ENCODE measurements around the gene RNF166. TPM values are rescaled to one million over a fixed set of nuclear protein-coding genes. Genes with fewer than 3 reads are reported as not detected.

The RNF166 gene
- total and polyA plus RNA-seq, 2 of the 13 experiments (the other 11 are each of a cell fraction or from before 2014, with no cell fraction given): 21.4 to 23.0 TPM

DNA sequence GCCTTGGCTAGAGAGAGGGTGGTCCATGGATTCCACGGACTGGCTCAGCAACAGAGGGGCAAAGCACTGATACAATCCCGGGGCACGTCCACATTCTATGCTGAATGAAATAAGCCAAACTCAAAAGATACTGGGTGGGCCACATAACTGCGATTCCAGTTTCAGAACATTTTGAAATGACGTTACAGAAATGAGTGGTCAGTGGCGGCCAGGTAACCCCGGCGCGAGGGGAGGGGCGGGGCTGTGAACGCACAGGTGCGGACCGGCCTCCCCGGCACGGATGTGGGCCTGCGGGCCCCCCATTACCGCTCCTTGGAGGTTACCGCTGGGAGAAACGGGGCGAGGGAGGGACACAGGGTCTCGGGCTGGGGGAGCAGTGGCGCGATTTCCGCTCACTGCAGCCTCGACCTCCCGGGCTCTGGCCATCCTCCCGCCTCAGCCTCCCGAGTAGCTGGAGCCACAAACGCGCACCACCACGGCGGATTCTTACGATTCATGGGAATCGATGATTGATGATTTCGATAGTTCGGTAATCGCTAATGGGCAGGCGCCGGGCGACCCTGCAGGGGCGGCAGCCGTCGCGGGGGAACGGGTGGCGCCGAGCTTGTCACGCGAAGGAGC is 43.9 kb downstream of the RNF166 start (continued):
- TF ChIP-seq, protein P1, sequence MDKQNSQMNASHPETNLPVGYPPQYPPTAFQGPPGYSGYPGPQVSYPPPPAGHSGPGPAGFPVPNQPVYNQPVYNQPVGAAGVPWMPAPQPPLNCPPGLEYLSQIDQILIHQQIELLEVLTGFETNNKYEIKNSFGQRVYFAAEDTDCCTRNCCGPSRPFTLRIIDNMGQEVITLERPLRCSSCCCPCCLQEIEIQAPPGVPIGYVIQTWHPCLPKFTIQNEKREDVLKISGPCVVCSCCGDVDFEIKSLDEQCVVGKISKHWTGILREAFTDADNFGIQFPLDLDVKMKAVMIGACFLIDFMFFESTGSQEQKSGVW (CRISPR knock-in tag; IDR thresholded peaks at IDR 0.05; ENCODE audit: borderline replicate concordance): peak; percentile 48; the same call in 1 of the 2 replicates
- TF ChIP-seq, protein P2, sequence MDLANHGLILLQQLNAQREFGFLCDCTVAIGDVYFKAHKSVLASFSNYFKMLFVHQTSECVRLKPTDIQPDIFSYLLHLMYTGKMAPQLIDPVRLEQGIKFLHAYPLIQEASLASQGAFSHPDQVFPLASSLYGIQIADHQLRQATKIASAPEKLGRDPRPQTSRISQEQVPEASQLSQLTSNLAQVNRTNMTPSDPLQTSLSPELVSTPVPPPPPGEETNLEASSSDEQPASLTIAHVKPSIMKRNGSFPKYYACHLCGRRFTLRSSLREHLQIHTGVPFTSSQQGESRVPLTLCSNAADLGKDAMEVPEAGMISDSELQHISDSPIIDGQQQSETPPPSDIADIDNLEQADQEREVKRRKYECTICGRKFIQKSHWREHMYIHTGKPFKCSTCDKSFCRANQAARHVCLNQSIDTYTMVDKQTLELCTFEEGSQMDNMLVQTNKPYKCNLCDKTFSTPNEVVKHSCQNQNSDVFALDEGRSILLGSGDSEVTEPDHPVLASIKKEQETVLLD (CRISPR knock-in tag; IDR thresholded peaks at IDR 0.05; ENCODE audit: low read depth): 0 out of 2 replicates have a peak, but pooled peaks have one; percentile 11
- no peak for TF ChIP-seq MLLT10 (CRISPR knock-in tag; IDR thresholded peaks at IDR 0.05)
- TF ChIP-seq CENPX (CRISPR knock-in tag; IDR thresholded peaks at IDR 0.05): no peak
- TF ChIP-seq PHF8 (CRISPR knock-in tag; IDR thresholded peaks at IDR 0.05): 0 out of 2 replicates have a peak, but pooled peaks have one; percentile 15
- no peak for TF ChIP-seq NCOA2 (CRISPR knock-in tag; IDR thresholded peaks at IDR 0.05)
- TF ChIP-seq, protein P3, sequence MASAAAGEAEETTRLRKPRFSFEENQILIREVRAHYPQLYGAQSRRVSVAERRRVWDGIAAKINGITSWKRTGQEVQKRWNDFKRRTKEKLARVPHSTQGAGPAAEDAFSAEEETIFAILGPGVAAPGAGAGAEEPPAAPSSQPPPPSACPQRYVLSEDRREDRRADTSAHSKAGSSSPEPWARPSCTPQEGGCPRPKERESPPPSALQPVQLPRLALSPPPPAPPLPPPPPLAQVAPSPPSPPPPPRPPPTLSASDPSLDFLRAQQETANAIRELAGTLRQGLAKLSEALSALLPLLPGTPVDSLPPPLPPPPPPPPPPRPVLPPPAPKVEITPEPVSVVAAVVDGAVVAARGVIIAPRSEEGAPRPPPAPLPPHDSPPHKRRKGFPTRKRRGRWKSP (CRISPR knock-in tag; IDR thresholded peaks at IDR 0.05): 0 out of 2 replicates have a peak, but pooled peaks have one; percentile 35
- peak; percentile 94 for TF ChIP-seq ZEB1 (IDR thresholded peaks at IDR 0.05; ENCODE audit: insufficient replicate concordance, low read depth)
- TF ChIP-seq ZNF460 (CRISPR knock-in tag; IDR thresholded peaks at IDR 0.05; ENCODE audit: borderline replicate concordance): no peak
- TF ChIP-seq ZNF224 (CRISPR knock-in tag; IDR thresholded peaks at IDR 0.05): peak; percentile 94
- TF ChIP-seq, protein P4, sequence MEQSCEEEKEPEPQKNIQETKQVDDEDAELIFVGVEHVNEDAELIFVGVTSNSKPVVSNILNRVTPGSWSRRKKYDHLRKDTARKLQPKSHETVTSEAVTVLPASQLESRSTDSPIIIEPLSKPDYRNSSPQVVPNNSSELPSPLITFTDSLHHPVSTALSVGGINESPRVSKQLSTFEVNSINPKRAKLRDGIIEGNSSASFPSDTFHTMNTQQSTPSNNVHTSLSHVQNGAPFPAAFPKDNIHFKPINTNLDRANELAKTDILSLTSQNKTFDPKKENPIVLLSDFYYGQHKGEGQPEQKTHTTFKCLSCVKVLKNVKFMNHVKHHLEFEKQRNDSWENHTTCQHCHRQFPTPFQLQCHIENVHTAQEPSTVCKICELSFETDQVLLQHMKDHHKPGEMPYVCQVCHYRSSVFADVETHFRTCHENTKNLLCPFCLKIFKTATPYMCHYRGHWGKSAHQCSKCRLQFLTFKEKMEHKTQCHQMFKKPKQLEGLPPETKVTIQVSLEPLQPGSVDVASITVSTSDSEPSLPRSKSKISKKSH (CRISPR knock-in tag; IDR thresholded peaks at IDR 0.05; ENCODE audit: borderline replicate concordance): peak; percentile 58; the same call in 1 of the 2 replicates
- TF ChIP-seq NR2F1 (CRISPR knock-in tag; IDR thresholded peaks at IDR 0.05): no peak
- no peak for TF ChIP-seq ZFP36L1 (CRISPR knock-in tag; IDR thresholded peaks at IDR 0.05)
- no peak for TF ChIP-seq ZNF644 (CRISPR knock-in tag; IDR thresholded peaks at IDR 0.05; ENCODE audit: low read depth)
- TF ChIP-seq, protein P5, sequence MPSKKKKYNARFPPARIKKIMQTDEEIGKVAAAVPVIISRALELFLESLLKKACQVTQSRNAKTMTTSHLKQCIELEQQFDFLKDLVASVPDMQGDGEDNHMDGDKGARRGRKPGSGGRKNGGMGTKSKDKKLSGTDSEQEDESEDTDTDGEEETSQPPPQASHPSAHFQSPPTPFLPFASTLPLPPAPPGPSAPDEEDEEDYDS (CRISPR knock-in tag; IDR thresholded peaks at IDR 0.05): no peak
- TF ChIP-seq ZNF782 (CRISPR knock-in tag; IDR thresholded peaks at IDR 0.05; ENCODE audit: borderline replicate concordance): no peak
- TF ChIP-seq HOXA9 (CRISPR knock-in tag; IDR thresholded peaks at IDR 0.05; ENCODE audit: borderline replicate concordance): peak; percentile 49; the same call in 1 of the 2 replicates
- no peak for TF ChIP-seq ZNF546 (CRISPR knock-in tag; conservative IDR thresholded peaks at IDR 0.05)
- peak; percentile 72; the same call in 1 of the 2 replicates for TF ChIP-seq NR1H2 (CRISPR knock-in tag; IDR thresholded peaks at IDR 0.05; ENCODE audit: borderline replicate concordance, low read depth)
- 0 out of 2 replicates have a peak, but pooled peaks have one; percentile 5 for TF ChIP-seq ZNF709 (CRISPR knock-in tag; IDR thresholded peaks at IDR 0.05)
- TF ChIP-seq ZNF296 (CRISPR knock-in tag; conservative IDR thresholded peaks at IDR 0.05): peak; percentile 27; the same call in 1 of the 2 replicates
- TF ChIP-seq FOXC1 (CRISPR knock-in tag; IDR thresholded peaks at IDR 0.05; ENCODE audit: borderline replicate concordance): no peak
- TF ChIP-seq TMF1 (CRISPR knock-in tag; IDR thresholded peaks at IDR 0.05; ENCODE audit: low read depth): 0 out of 2 replicates have a peak, but pooled peaks have one; percentile 17
- 0 out of 2 replicates have a peak, but pooled peaks have one; percentile 8 for TF ChIP-seq ZNF839 (CRISPR knock-in tag; IDR thresholded peaks at IDR 0.05; ENCODE audit: borderline replicate concordance)
- no peak for TF ChIP-seq SP4 (CRISPR knock-in tag; IDR thresholded peaks at IDR 0.05)
